ENCODE data around the gene FTL. TPM values are rescaled to one million over a fixed set of nuclear protein-coding genes. Genes with fewer than 3 reads are reported as not detected.

FTL gene
- polyA plus RNA-seq, 1 experiment: 3,644 TPM

DNA sequence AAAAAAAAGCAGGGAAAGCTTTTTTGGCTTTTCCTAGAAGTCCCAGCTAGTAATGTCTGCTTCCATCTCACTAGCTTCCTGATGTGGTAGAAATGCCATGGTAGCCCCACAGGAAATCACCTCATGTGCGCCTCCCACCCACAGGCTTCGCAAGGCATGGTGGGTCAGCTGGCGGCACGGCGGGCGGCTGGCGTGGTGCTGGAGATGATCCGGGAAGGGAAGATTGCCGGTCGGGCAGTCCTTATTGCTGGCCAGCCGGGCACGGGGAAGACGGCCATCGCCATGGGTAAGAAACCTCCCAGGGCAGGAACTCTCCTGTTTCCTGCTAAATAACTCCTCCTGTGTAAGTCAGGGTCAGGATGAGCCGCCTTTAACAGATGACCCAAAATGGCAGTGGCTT lies 39.0 kb downstream of the FTL start:
- TF ChIP-seq, protein P1, sequence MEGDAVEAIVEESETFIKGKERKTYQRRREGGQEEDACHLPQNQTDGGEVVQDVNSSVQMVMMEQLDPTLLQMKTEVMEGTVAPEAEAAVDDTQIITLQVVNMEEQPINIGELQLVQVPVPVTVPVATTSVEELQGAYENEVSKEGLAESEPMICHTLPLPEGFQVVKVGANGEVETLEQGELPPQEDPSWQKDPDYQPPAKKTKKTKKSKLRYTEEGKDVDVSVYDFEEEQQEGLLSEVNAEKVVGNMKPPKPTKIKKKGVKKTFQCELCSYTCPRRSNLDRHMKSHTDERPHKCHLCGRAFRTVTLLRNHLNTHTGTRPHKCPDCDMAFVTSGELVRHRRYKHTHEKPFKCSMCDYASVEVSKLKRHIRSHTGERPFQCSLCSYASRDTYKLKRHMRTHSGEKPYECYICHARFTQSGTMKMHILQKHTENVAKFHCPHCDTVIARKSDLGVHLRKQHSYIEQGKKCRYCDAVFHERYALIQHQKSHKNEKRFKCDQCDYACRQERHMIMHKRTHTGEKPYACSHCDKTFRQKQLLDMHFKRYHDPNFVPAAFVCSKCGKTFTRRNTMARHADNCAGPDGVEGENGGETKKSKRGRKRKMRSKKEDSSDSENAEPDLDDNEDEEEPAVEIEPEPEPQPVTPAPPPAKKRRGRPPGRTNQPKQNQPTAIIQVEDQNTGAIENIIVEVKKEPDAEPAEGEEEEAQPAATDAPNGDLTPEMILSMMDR (IDR thresholded peaks at IDR 0.05; ENCODE audit: low read depth, low read length): no peak
- CTCF ChIA-PET: interaction anchor here (0.6 to 2.2 kb wide), 5 partner anchors 10 to 195 kb away, joined by 3 to 15 read pairs (median 3); partner anchors contain the start of genes GYS1 and RUVBL2
- no peaks in the 10 kb centered on the region for H3K27me3 ChIP-seq (ENCODE audit: control insufficient read depth, insufficient read depth, low read length)
- no peak overlapping the region for H3K27ac ChIP-seq (ENCODE audit: low read depth, low read length)
- H3K4me3 ChIP-seq (ENCODE audit: low read depth, low read length): no peak overlapping the region
- no peak for DNase-seq (ENCODE audit: low read depth, low spot score)
- no peaks in the 10 kb centered on the region; the same call in 1 of the 2 replicates for H3K9me3 ChIP-seq (ENCODE audit: control insufficient read depth, insufficient read depth, low read length)
- POLR2A ChIA-PET: interaction anchor here (1.0 to 1.1 kb wide), 2 partner anchors 11 to 195 kb away, joined by 3 read pairs; partner anchors contain the start of gene GYS1

GRCh38 chr19:49004964-49005614 lies 40.0 kb downstream of the FTL start:
- Histone ChIP-seq H3K9me3 (ENCODE audit: control insufficient read depth, insufficient read depth, low read length) (no peaks in the 10 kb centered on the region; the same call in 1 of the 2 replicates), H3K27me3 (ENCODE audit: control insufficient read depth, insufficient read depth, low read length) (no peaks in the 10 kb centered on the region), H3K27ac (ENCODE audit: low read depth, low read length) (no peak overlapping the region), H3K4me3 (ENCODE audit: low read depth, low read length) (no peak overlapping the region)
- ChIA-PET CTCF (interaction anchor here (2.2 kb wide), 1 partner anchor 11 kb away, joined by 15 read pairs; the partner anchor contains the start of genes GYS1 and RUVBL2), POLR2A (interaction anchor here (1.1 kb wide), 1 partner anchor 12 kb away, joined by 3 read pairs; the partner anchor contains the start of gene GYS1)
- TF ChIP-seq, protein P1 (IDR thresholded peaks at IDR 0.05; ENCODE audit: low read depth, low read length): no peak
- DNase-seq (ENCODE audit: low read depth, low spot score): no peak

DNA sequence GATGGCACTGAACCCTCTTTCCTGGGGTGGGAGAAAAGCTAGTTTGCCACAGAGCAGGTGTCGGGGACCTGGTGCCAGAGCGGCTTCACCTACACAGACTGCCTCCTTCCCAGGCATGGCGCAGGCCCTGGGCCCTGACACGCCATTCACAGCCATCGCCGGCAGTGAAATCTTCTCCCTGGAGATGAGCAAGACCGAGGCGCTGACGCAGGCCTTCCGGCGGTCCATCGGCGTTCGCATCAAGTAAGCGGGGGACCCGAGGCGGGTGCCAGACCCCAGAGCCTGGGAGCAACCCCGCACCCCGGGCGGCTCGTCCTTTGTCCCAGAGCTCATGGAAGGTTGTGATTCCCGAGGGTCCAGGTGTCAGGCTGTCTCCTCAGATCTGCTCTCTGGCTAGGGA lies 41.8 kb downstream of the FTL start:
- ChIA-PET POLR2A (interaction anchor here (1.0 kb wide), 1 partner anchor 15 kb away, joined by 4 read pairs; no protein-coding TSS in a partner anchor), CTCF (no interaction called here)
- TF ChIP-seq, protein P1 (IDR thresholded peaks at IDR 0.05; ENCODE audit: low read depth, low read length): no peak
- Histone ChIP-seq H3K27me3 (ENCODE audit: control insufficient read depth, insufficient read depth, low read length) (no peaks in the 10 kb centered on the region), H3K4me3 (ENCODE audit: low read depth, low read length) (no peak overlapping the region), H3K9me3 (ENCODE audit: control insufficient read depth, insufficient read depth, low read length) (no peaks in the 10 kb centered on the region; the same call in 1 of the 2 replicates), H3K27ac (ENCODE audit: low read depth, low read length) (no peak overlapping the region)
- no peak for DNase-seq (ENCODE audit: low read depth, low spot score)

- TF ChIP-seq, protein P1 (IDR thresholded peaks at IDR 0.05; ENCODE audit: low read depth, low read length): no peak
- no peak for DNase-seq (ENCODE audit: low read depth, low spot score)
Measured at GRCh38 chr19:49009828-49010227, 44.7 kb downstream of the FTL start.

GRCh38 chr19:49010453-49010852 lies 45.3 kb downstream of the FTL start:
- no peak for DNase-seq (ENCODE audit: low read depth, low spot score)
- H3K27me3 ChIP-seq (ENCODE audit: control insufficient read depth, insufficient read depth, low read length): no peaks in the 10 kb centered on the region
- no peaks in the 10 kb centered on the region; the same call in 1 of the 2 replicates for H3K9me3 ChIP-seq (ENCODE audit: control insufficient read depth, insufficient read depth, low read length)
- POLR2A ChIA-PET: no interaction called here
- TF ChIP-seq, protein P1 (IDR thresholded peaks at IDR 0.05; ENCODE audit: low read depth, low read length): no peak
- H3K27ac ChIP-seq (ENCODE audit: low read depth, low read length): no peak overlapping the region
- no peak overlapping the region for H3K4me3 ChIP-seq (ENCODE audit: low read depth, low read length)
- CTCF ChIA-PET: interaction anchor here (1.2 to 2.2 kb wide), 2 partner anchors 11 to 17 kb away, joined by 4 to 14 read pairs; partner anchors contain the start of genes GYS1 and RUVBL2

More at GRCh38 chr19:49009828-49010227, 44.7 kb downstream of the FTL start:
- ChIA-PET POLR2A (no interaction called here), CTCF (interaction anchor here (1.0 to 2.9 kb wide), 4 partner anchors 10 to 137 kb away, joined by 3 to 30 read pairs (median 10); partner anchors contain the start of genes GYS1 and RUVBL2)
- H3K9me3 ChIP-seq (ENCODE audit: control insufficient read depth, insufficient read depth, low read length): no peaks in the 10 kb centered on the region; the same call in 1 of the 2 replicates
- H3K4me3 ChIP-seq (ENCODE audit: low read depth, low read length): no peak overlapping the region
- H3K27me3 ChIP-seq (ENCODE audit: control insufficient read depth, insufficient read depth, low read length): no peaks in the 10 kb centered on the region
- H3K27ac ChIP-seq (ENCODE audit: low read depth, low read length): no peak overlapping the region

Measured in AG04450 (cell line).